HepG2 (cell line): ENCODE data around the gene OR2T33.

Experiments
- CTCF ChIP-seq: sonication (generic); formaldehyde crosslinking; IDR thresholded peaks from 2 replicates; pipeline ENCODE4 v1.5.0; 2020; ENCODE audit warnings: mild to moderate bottlenecking, missing genetic modification reagents, moderate library complexity
- HDAC6 ChIP-seq: fragments of 200-600 bp; sonication (generic); IDR thresholded peaks from 2 replicates; pipeline ENCODE4 v1.7.0; 2017; ENCODE audit warnings: mild to moderate bottlenecking, antibody characterized with exemption, low read length, low read depth
- KDM3A ChIP-seq: IDR thresholded peaks from 2 replicates; pipeline ENCODE4 v1.6.1; 2018; ENCODE audit warnings: low read depth, missing compliant biosample characterization
- MYC ChIP-seq: sonication (generic); formaldehyde crosslinking; IDR thresholded peaks from 2 replicates; pipeline ENCODE4 v1.9.0; 2021; ENCODE audit warnings: missing genetic modification reagents, borderline replicate concordance
- NR3C1 ChIP-seq: sonication (generic); formaldehyde crosslinking; IDR thresholded peaks from 2 replicates; pipeline ENCODE4 v1.4.0; 2020; ENCODE audit warnings: missing genetic modification reagents
- POLR2AphosphoS5 ChIP-seq: IDR thresholded peaks from 2 replicates; pipeline ENCODE4 v1.6.1; 2012; ENCODE audit warnings: low read depth, low read length
- ZBTB7A ChIP-seq: sonication (generic); formaldehyde crosslinking; IDR thresholded peaks from 2 replicates; pipeline ENCODE4 v1.8.0; 2022; ENCODE audit warnings: mild to moderate bottlenecking, missing genetic modification reagents
- ZNF335 ChIP-seq: sonication (generic); formaldehyde crosslinking; IDR thresholded peaks from 2 replicates; pipeline ENCODE4 v1.4.0; 2020; ENCODE audit warnings: missing genetic modification reagents
- ZNF557 ChIP-seq: sonication (generic); formaldehyde crosslinking; IDR thresholded peaks from 2 replicates; pipeline ENCODE4 v1.4.0; 2020; ENCODE audit warnings: missing genetic modification reagents
- ZNF713 ChIP-seq: sonication (generic); formaldehyde crosslinking; IDR thresholded peaks from 2 replicates; pipeline ENCODE4 v1.4.0; 2020; ENCODE audit warnings: mild to moderate bottlenecking, missing genetic modification reagents
- TF ChIP-seq, protein P1 (sequence below): sonication (generic); formaldehyde crosslinking; IDR thresholded peaks from 2 replicates; pipeline ENCODE4 v1.4.0; 2020; ENCODE audit warnings: missing genetic modification reagents, borderline replicate concordance
- TF ChIP-seq, protein P2 (sequence below): sonication (generic); formaldehyde crosslinking; IDR thresholded peaks from 2 replicates; pipeline ENCODE4 v1.5.1; 2020; ENCODE audit warnings: mild to moderate bottlenecking, missing genetic modification reagents

- TF ChIP-seq, protein P1, sequence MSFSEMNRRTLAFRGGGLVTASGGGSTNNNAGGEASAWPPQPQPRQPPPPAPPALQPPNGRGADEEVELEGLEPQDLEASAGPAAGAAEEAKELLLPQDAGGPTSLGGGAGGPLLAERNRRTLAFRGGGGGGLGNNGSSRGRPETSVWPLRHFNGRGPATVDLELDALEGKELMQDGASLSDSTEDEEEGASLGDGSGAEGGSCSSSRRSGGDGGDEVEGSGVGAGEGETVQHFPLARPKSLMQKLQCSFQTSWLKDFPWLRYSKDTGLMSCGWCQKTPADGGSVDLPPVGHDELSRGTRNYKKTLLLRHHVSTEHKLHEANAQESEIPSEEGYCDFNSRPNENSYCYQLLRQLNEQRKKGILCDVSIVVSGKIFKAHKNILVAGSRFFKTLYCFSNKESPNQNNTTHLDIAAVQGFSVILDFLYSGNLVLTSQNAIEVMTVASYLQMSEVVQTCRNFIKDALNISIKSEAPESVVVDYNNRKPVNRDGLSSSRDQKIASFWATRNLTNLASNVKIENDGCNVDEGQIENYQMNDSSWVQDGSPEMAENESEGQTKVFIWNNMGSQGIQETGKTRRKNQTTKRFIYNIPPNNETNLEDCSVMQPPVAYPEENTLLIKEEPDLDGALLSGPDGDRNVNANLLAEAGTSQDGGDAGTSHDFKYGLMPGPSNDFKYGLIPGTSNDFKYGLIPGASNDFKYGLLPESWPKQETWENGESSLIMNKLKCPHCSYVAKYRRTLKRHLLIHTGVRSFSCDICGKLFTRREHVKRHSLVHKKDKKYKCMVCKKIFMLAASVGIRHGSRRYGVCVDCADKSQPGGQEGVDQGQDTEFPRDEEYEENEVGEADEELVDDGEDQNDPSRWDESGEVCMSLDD (CRISPR knock-in tag) = no peak
- TF ChIP-seq MYC (no peak), POLR2AphosphoS5 (no peak), KDM3A (CRISPR knock-in tag) (no peak), ZNF335 (CRISPR knock-in tag) (no peak), ZNF557 (CRISPR knock-in tag) (no peak), CTCF (CRISPR knock-in tag) (no peak), ZBTB7A (CRISPR knock-in tag) (no peak), NR3C1 (CRISPR knock-in tag) (no peak), HDAC6 (no peak), ZNF713 (CRISPR knock-in tag) (no peak)
- TF ChIP-seq, protein P2, sequence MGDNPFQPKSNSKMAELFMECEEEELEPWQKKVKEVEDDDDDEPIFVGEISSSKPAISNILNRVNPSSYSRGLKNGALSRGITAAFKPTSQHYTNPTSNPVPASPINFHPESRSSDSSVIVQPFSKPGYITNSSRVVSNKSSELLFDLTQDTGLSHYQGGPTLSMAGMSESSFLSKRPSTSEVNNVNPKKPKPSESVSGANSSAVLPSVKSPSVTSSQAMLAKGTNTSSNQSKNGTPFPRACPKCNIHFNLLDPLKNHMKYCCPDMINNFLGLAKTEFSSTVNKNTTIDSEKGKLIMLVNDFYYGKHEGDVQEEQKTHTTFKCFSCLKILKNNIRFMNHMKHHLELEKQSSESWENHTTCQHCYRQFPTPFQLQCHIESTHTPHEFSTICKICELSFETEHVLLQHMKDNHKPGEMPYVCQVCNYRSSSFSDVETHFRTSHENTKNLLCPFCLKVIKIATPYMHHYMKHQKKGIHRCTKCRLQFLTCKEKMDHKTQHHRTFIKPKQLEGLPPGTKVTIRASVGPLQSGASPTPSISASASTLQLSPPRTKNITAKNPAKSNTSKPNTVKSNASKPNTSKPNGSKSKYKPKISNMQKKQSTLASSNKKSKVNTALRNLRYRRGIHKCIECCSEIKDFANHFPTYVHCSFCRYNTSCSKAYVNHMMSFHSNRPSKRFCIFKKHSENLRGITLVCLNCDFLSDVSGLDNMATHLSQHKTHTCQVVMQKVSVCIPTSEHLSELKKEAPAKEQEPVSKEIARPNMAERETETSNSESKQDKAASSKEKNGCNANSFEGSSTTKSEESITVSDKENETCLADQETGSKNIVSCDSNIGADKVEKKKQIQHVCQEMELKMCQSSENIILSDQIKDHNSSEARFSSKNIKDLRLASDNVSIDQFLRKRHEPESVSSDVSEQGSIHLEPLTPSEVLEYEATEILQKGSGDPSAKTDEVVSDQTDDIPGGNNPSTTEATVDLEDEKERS = no peak
Observed at GRCh38 chr1:248268178-248268577, 9.6 kb downstream of the OR2T33 start.
